ENCODE results near the gene APBA2.

DNA sequence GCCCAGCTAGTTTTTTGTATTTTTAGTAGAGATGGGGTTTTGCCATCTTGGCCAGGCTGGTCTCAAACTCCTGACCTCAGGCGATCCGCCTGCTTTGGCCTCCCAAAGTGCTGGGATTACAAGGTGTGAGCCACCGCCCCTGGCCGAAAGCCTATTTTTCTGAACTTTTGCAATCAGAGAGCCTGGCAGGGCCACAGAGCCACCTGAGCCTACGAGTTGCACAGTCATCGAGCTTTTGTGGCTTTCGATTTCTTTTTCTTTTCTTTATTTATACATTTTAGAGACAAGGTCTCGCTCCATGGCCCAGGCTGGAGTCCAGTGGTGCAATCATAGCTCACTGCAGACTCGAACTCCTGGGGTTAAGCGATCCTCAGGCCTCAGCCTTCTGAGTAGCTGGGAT is 243.4 kb downstream of the APBA2 start:
- TF ChIP-seq, protein P1, sequence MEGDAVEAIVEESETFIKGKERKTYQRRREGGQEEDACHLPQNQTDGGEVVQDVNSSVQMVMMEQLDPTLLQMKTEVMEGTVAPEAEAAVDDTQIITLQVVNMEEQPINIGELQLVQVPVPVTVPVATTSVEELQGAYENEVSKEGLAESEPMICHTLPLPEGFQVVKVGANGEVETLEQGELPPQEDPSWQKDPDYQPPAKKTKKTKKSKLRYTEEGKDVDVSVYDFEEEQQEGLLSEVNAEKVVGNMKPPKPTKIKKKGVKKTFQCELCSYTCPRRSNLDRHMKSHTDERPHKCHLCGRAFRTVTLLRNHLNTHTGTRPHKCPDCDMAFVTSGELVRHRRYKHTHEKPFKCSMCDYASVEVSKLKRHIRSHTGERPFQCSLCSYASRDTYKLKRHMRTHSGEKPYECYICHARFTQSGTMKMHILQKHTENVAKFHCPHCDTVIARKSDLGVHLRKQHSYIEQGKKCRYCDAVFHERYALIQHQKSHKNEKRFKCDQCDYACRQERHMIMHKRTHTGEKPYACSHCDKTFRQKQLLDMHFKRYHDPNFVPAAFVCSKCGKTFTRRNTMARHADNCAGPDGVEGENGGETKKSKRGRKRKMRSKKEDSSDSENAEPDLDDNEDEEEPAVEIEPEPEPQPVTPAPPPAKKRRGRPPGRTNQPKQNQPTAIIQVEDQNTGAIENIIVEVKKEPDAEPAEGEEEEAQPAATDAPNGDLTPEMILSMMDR (IDR thresholded peaks at IDR 0.05) = no peak
- no peak for TF ChIP-seq POLR2A (IDR thresholded peaks at IDR 0.05)
